Measurements from ENCODE around the gene CTSD. TPM values are rescaled to one million over a fixed set of nuclear protein-coding genes. Genes with fewer than 3 reads are reported as not detected.

CTSD gene
- total and polyA plus RNA-seq, 11 donors, result 420 to 1,779 (median 722) TPM

GRCh38 chr11:1781593-1781975 is 17.9 kb upstream of the CTSD start:
- Histone ChIP-seq H3K27me3 (peaks cover 0 to 26% (median 0%) of the 10 kb centered on the region in 9 donors), H3K4me1 (peaks cover 0 to 68% (median 0%) of the 10 kb centered on the region in 12 donors)

GRCh38 chr11:1780700-1781592 is 17.2 kb upstream of the CTSD start:
- no peak for TF ChIP-seq POLR2A (IDR thresholded peaks at IDR 0.05)
- no peak for TF ChIP-seq CTCF (IDR thresholded peaks at IDR 0.05)
- intact Hi-C loops (cut with DNase I), result no loop called here

More at GRCh38 chr11:1781593-1781975, 17.9 kb upstream of the CTSD start:
- 76 to 82% (median 78%) methylated on average over 5 to 9 of the region's 9 CpGs for WGBS, 4 donors
- H3K9me3 ChIP-seq, result peaks cover 0 to 2% (median 0%) of the 10 kb centered on the region in 12 donors
- H3K4me3 ChIP-seq, result no peak overlapping the region
- H3K27ac ChIP-seq, result peak overlapping the region in 1 of 12 donors; percentile 86
- DNase-seq, result no peak
- TF ChIP-seq POLR2A (IDR thresholded peaks at IDR 0.05) (no peak), CTCF (IDR thresholded peaks at IDR 0.05) (no peak)
- no peaks in the 10 kb centered on the region for H3K36me3 ChIP-seq
- intact Hi-C loops (cut with DNase I), result no loop called here
- ATAC-seq, result no peak

GRCh38 chr11:1779806-1780699 is 16.3 kb upstream of the CTSD start:
- H3K36me3 ChIP-seq, result no peaks in the 10 kb centered on the region
- DNase-seq, result no peak
- intact Hi-C loops (cut with DNase I), result loop anchor here in 1 of 10 donors (10.0 kb wide), 1 partner anchor 45 kb away; no protein-coding TSS in a partner anchor
- H3K9me3 ChIP-seq, result peaks cover 0 to 5% (median 0%) of the 10 kb centered on the region in 12 donors
- H3K27ac ChIP-seq, result peak overlapping the region in 1 of 12 donors; percentile 86
- WGBS, 4 donors, result 72 to 81% (median 78%) methylated on average over 34 of the region's 34 CpGs
- no peak overlapping the region for H3K4me3 ChIP-seq
- H3K4me1 ChIP-seq, result peaks cover 0 to 59% (median 0%) of the 10 kb centered on the region in 12 donors
- peaks cover 0 to 26% (median 0%) of the 10 kb centered on the region in 9 donors for H3K27me3 ChIP-seq
- TF ChIP-seq POLR2A (IDR thresholded peaks at IDR 0.05) (no peak), CTCF (IDR thresholded peaks at IDR 0.05) (no peak)
- no peak for ATAC-seq

More at GRCh38 chr11:1780700-1781592, 17.2 kb upstream of the CTSD start:
- peak in 3 of 4 donors; percentile 43 to 67 (median 48) for ATAC-seq
- Histone ChIP-seq H3K4me1 (peaks cover 0 to 64% (median 0%) of the 10 kb centered on the region in 12 donors), H3K4me3 (no peak overlapping the region), H3K36me3 (no peaks in the 10 kb centered on the region), H3K27me3 (peaks cover 0 to 26% (median 0%) of the 10 kb centered on the region in 9 donors), H3K9me3 (peaks cover 0 to 5% (median 0%) of the 10 kb centered on the region in 12 donors), H3K27ac (peak overlapping the region in 1 of 12 donors; percentile 86)
- WGBS, 4 donors, result 64 to 74% (median 69%) methylated on average over 20 to 25 of the region's 25 CpGs
- DNase-seq, result no peak
